GM23338 (cell line): ENCODE results near the gene NT5DC3. TPM values are rescaled to one million over a fixed set of nuclear protein-coding genes. Genes with fewer than 3 reads are reported as not detected.

Source experiments
- ATAC-seq: fragments of 200-7000 bp; cut with Tn5 transposase; 3 replicates; pipeline ENCODE4 v1.9.1; 2020
- DNase-seq: peaks from one replicate; pipeline ENCODE4 v3.0.0-alpha.2; 2015; ENCODE audit warnings: low spot score
- H2AFZ ChIP-seq: fragments of 200-600 bp; sonication (generic); 2 replicates; pipeline ENCODE4 v1.8.0; 2016; ENCODE audit warnings: antibody characterized with exemption, mild to moderate bottlenecking, moderate library complexity
- H3F3A ChIP-seq: fragments of 200-600 bp; sonication (generic); replicated peaks from 2 replicates; pipeline ENCODE4 v1.8.0; 2017; ENCODE audit warnings: antibody characterized with exemption, mixed run types, low read depth
- H3K27ac ChIP-seq: fragments of 200-600 bp; sonication (generic); 2 replicates; pipeline ENCODE4 v1.6.1; 2016; ENCODE audit warnings: low read depth
- H3K27me3 ChIP-seq: fragments of 200-600 bp; sonication (generic); 2 replicates; pipeline ENCODE4 v1.8.0; 2016; ENCODE audit warnings: mild to moderate bottlenecking, mixed run types, moderate library complexity; ENCODE audit not compliant: insufficient read depth
- H3K36me3 ChIP-seq: fragments of 200-600 bp; sonication (generic); 2 replicates; pipeline ENCODE4 v1.8.0; 2016; ENCODE audit warnings: mild to moderate bottlenecking; ENCODE audit not compliant: insufficient read depth
- H3K4me1 ChIP-seq: fragments of 200-600 bp; sonication (generic); 2 replicates; pipeline ENCODE4 v1.8.0; 2016; ENCODE audit warnings: mild to moderate bottlenecking, moderate library complexity; ENCODE audit not compliant: insufficient read depth
- H3K4me2 ChIP-seq: fragments of 200-600 bp; sonication (generic); 2 replicates; pipeline ENCODE4 v1.7.1; 2017; ENCODE audit warnings: mixed run types
- H3K4me3 ChIP-seq: fragments of 200-600 bp; sonication (generic); 2 replicates; pipeline ENCODE4 v1.6.1; 2016; ENCODE audit warnings: mixed run types
- H3K79me2 ChIP-seq: fragments of 200-600 bp; sonication (generic); replicated peaks from 2 replicates; pipeline ENCODE4 v1.8.0; 2017; ENCODE audit warnings: mild to moderate bottlenecking; ENCODE audit not compliant: insufficient read depth
- H3K9me2 ChIP-seq: fragments of 200-600 bp; sonication (generic); 2 replicates; pipeline ENCODE4 v1.8.0; 2017; ENCODE audit not compliant: insufficient read depth
- H4K20me1 ChIP-seq: fragments of 200-600 bp; sonication (generic); replicated peaks from 2 replicates; pipeline ENCODE4 v1.8.0; 2017; ENCODE audit warnings: mild to moderate bottlenecking; ENCODE audit not compliant: insufficient read depth
- H3K27ac Mint-ChIP-seq: 2 replicates; pipeline ENCODE4 v1.8.0; 2020; ENCODE audit warnings: inconsistent platforms, mild to moderate bottlenecking, moderate library complexity, mixed read lengths
- H3K27me3 Mint-ChIP-seq: 3 replicates; pipeline ENCODE4 v1.8.0; 2022; ENCODE audit warnings: low read depth, mild to moderate bottlenecking, moderate library complexity, mixed read lengths, inconsistent platforms; ENCODE audit not compliant: insufficient read depth, poor library complexity
- H3K36me3 Mint-ChIP-seq: 3 replicates; pipeline ENCODE4 v1.8.0; 2021; ENCODE audit warnings: low read depth, mild to moderate bottlenecking, inconsistent platforms, moderate library complexity, mixed read lengths
- H3K4me1 Mint-ChIP-seq: 3 replicates; pipeline ENCODE4 v1.8.0; 2020; ENCODE audit warnings: mild to moderate bottlenecking, inconsistent platforms, mixed read lengths
- H3K4me3 Mint-ChIP-seq: 3 replicates; pipeline ENCODE4 v1.8.0; 2021; ENCODE audit warnings: moderate library complexity, mild to moderate bottlenecking, inconsistent platforms, mixed read lengths
- H3K9me3 Mint-ChIP-seq: 3 replicates; pipeline ENCODE4 v1.8.0; 2020; ENCODE audit warnings: moderate library complexity, mild to moderate bottlenecking, inconsistent platforms, mixed read lengths
- EZH2 ChIP-seq: fragments of 200-600 bp; sonication (generic); IDR thresholded peaks from one replicate; pipeline ENCODE4 v1.8.0; 2017; ENCODE audit warnings: antibody characterized with exemption, mild to moderate bottlenecking, low read depth; ENCODE audit not compliant: unreplicated experiment
- EZH2phosphoT487 ChIP-seq: fragments of 200-600 bp; sonication (generic); IDR thresholded peaks from one replicate; pipeline ENCODE4 v1.8.1; 2018; ENCODE audit warnings: antibody characterized with exemption; ENCODE audit not compliant: unreplicated experiment
- JUNB ChIP-seq: IDR thresholded peaks from one replicate; pipeline ENCODE4 v1.6.1; 2016; ENCODE audit warnings: antibody characterized with exemption; ENCODE audit not compliant: unreplicated experiment
- STAT1 ChIP-seq: IDR thresholded peaks from one replicate; pipeline ENCODE4 v1.6.1; 2016; ENCODE audit warnings: antibody characterized with exemption; ENCODE audit not compliant: unreplicated experiment
- ZNF331 ChIP-seq: fragments of 250-450 bp; sonication (Bioruptor Pico); IDR thresholded peaks from 2 replicates; pipeline ENCODE4 v1.5.0; 2020; ENCODE audit warnings: low read depth, mild to moderate bottlenecking, moderate library complexity
- ZNF462 ChIP-seq: fragments of 250-450 bp; sonication (Bioruptor Pico); IDR thresholded peaks from 2 replicates; pipeline ENCODE4 v1.5.0; 2020; ENCODE audit warnings: mild to moderate bottlenecking, moderate library complexity
- polyA plus RNA-seq: library from polyadenylated mRNA; unstranded; fragments of >200 nt; fragmentation: Nextera tagmentation; extraction: Ambion mirVana; gene quantifications from 2 replicates; pipeline ENCODE4 v1.2.1, GENCODE V29; 2016
- total RNA-seq: library from RNA; depleted of rRNA; stranded (reverse); fragments of >200 nt; shearing (Covaris generic); gene quantifications from 2 replicates; pipeline ENCODE4 v1.2.3, GENCODE V29; 2014

NT5DC3 gene
- total and polyA plus RNA-seq, 2 experiments from 2014 or later = 2.2 to 12.5 TPM

DNA sequence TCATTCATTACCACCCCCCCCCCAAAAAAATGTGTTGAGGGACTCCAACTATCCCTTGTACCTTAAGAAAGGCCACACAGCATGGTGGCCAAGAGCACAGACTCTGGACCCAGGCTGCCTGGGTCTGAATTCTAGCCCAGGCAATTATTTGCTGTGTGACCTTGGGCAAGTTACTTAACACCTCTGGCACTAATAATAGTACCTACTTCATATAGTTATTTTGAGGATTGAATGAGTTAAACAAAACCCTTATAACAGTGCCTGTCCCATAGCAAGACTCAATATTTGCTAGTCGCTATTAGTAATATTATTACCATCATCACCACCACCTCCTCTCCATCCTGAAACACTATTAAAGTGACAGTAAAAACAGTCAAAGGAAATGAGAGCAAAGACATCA, 37.2 kb downstream of the NT5DC3 start:
- Mint-ChIP-seq H3K4me3 (no peak overlapping the region), H3K27me3 (peaks cover 11% of the 10 kb centered on the region), H3K4me1 (peaks cover 25% of the 10 kb centered on the region), H3K27ac (no peak overlapping the region), H3K36me3 (peaks cover 12% of the 10 kb centered on the region; the same call in 2 of the 3 replicates), H3K9me3 (no peaks in the 10 kb centered on the region)
- Histone ChIP-seq H3K27ac (no peak overlapping the region), H3K36me3 (no peaks in the 10 kb centered on the region), H3F3A (no peaks in the 10 kb centered on the region), H3K4me2 (no peak overlapping the region), H3K27me3 (no peaks in the 10 kb centered on the region), H2AFZ (no peak overlapping the region), H4K20me1 (0 out of 2 replicates have a peak, but pooled peaks cover 5% of the 10 kb centered on the region), H3K9me2 (no peaks in the 10 kb centered on the region), H3K79me2 (no peaks in the 10 kb centered on the region), H3K4me3 (no peak overlapping the region), H3K4me1 (0 out of 2 replicates have a peak, but pooled peaks cover 4% of the 10 kb centered on the region)
- DNase-seq (no peak), ATAC-seq (no peak)
- no peak for TF ChIP-seq ZNF462 (CRISPR knock-in tag)

- H3K4me1 ChIP-seq = 0 out of 2 replicates have a peak, but pooled peaks cover 4% of the 10 kb centered on the region
- no peak overlapping the region for H3K4me3 ChIP-seq
- 0 out of 2 replicates have a peak, but pooled peaks cover 5% of the 10 kb centered on the region for H4K20me1 ChIP-seq
- no peak for DNase-seq
- no peaks in the 10 kb centered on the region for H3F3A ChIP-seq
- Mint-ChIP-seq H3K4me3 (no peak overlapping the region), H3K27ac (no peak overlapping the region), H3K4me1 (peaks cover 25% of the 10 kb centered on the region), H3K9me3 (no peaks in the 10 kb centered on the region), H3K36me3 (peaks cover 21% of the 10 kb centered on the region), H3K27me3 (peaks cover 8% of the 10 kb centered on the region)
- no peaks in the 10 kb centered on the region for H3K79me2 ChIP-seq
- H3K4me2 ChIP-seq = no peak overlapping the region
- no peaks in the 10 kb centered on the region for H3K27me3 ChIP-seq
- H3K9me2 ChIP-seq = no peaks in the 10 kb centered on the region
- no peak for ATAC-seq
- TF ChIP-seq JUNB = no peak
- no peak for TF ChIP-seq STAT1
- TF ChIP-seq ZNF331 = no peak
- TF ChIP-seq EZH2 = no peak
- TF ChIP-seq EZH2phosphoT487 = no peak
- H3K36me3 ChIP-seq = no peaks in the 10 kb centered on the region
- H3K27ac ChIP-seq = no peak overlapping the region
- no peak overlapping the region for H2AFZ ChIP-seq
These were observed 38.5 kb downstream of the NT5DC3 start for GRCh38 chr12:103802586-103802886.
